ENCODE data around the gene TUBD1. TPM values are rescaled to one million over a fixed set of nuclear protein-coding genes. Genes with fewer than 3 reads are reported as not detected.

TUBD1 gene
- polyA plus RNA-seq, 1 donor (not counting 4 experiments of a cell fraction or from before 2014, with no cell fraction given): 7.6 TPM

DNA sequence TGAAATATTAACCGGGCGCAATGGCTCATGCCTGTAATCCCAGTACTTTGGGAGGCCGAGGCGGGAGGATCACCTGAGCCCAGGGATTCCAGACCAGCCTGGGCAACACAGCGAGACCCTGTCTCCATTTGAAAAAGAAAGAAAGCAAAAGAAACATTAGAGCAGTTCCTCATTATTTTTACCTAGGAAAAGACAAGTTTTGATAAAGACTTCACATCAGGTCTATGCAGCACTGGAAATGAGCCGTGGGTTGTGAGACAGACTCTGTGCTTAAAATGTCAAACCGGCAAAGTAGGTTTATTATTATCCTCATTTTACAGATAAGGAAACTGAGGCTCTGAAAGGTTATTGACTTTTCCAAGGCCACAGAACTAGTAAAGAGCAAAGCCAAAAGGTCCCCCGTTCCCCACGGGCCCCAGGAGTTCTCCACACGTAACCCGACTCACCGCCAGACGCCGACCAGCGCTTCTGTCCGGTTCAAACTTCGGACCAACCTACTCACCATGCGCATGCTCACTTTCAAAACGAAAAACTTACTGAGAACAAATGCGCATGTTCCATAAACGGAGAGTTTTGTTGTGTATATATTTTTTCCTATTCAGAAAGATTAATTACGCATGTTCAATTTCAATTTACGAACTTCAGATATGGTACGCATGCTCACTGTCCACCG, 356 bp downstream of the TUBD1 start:
- H2AFZ ChIP-seq (ENCODE audit: control insufficient read depth, low read length): peak overlapping the region; percentile 96
- peaks cover 51% of the 10 kb centered on the region for H3K79me2 ChIP-seq (ENCODE audit: control insufficient read depth, insufficient read depth, low read length)
- TF ChIP-seq EZH2 (IDR thresholded peaks at IDR 0.05; ENCODE audit: low read length): no peak
- no peaks in the 10 kb centered on the region for H3K27me3 ChIP-seq (ENCODE audit: control insufficient read depth, extremely low read depth, insufficient read depth, low read length)
- H4K20me1 ChIP-seq (ENCODE audit: control insufficient read depth, extremely low read depth, insufficient read depth, low read length): peaks cover 4% of the 10 kb centered on the region
- H3K27ac ChIP-seq (ENCODE audit: control insufficient read depth, insufficient read depth, low read length): peak overlapping the region; percentile 88
- H3K4me3 ChIP-seq (ENCODE audit: control insufficient read depth in 2 of 3, extremely low read depth in 1 of 3, insufficient read depth in 2 of 3, low read depth in 1 of 3, low read length in 3 of 3): peak overlapping the region; percentile 49 to 96 (median 93)
- H3K4me1 ChIP-seq (ENCODE audit: control insufficient read depth, extremely low read depth, insufficient read depth, low read length): peaks cover 15% of the 10 kb centered on the region
- DNase-seq (ENCODE audit: low read depth, low spot score) (no peak), FAIRE-seq (peak; percentile 84)
- no peaks in the 10 kb centered on the region for H3K9me1 ChIP-seq (ENCODE audit: control insufficient read depth, extremely low read depth, insufficient read depth, low read length)
- H3K9me3 ChIP-seq (ENCODE audit: control insufficient read depth, low read depth, low read length): no peaks in the 10 kb centered on the region
- H3K36me3 ChIP-seq (ENCODE audit: control insufficient read depth in 2 of 2, extremely low read depth in 1 of 2, insufficient read depth in 2 of 2, low read length in 2 of 2): peaks cover 1 to 5% of the 10 kb centered on the region in 2 experiments
- dilution Hi-C loops (cut with MboI; ENCODE audit: extremely low pct_ligation_motif_present, low sequenced_read_pairs): no loop called here
- peak overlapping the region; percentile 95 for H3K9ac ChIP-seq (ENCODE audit: control insufficient read depth, extremely low read depth, insufficient read depth, low read length)
- H3K4me2 ChIP-seq (ENCODE audit: control insufficient read depth, extremely low read depth, insufficient read depth, low read depth, low read length): peak overlapping the region; percentile 89

DNA sequence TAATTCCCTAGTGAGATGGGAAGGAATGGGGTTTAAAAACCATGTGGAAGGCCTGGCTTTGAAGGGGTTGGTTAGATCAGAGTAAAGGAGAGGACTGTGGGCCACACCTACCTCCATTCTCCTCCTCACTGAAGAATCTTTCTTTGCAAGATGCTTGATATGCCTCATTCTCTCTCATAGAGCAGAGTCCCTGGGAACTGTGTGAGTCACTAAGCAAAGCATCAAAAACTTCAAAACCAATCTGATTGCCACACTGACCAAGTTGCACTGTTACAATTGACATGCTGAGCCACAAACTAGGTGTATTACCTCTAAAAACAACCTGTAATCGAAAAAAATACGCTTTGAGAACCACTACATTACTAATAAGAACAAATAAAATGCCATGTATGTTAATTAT, 2.0 kb downstream of the TUBD1 start:
- Histone ChIP-seq H3K9me3 (ENCODE audit: control insufficient read depth, low read depth, low read length) (no peaks in the 10 kb centered on the region), H3K4me1 (ENCODE audit: control insufficient read depth, extremely low read depth, insufficient read depth, low read length) (peaks cover 15% of the 10 kb centered on the region), H2AFZ (ENCODE audit: control insufficient read depth, low read length) (no peak overlapping the region), H4K20me1 (ENCODE audit: control insufficient read depth, extremely low read depth, insufficient read depth, low read length) (peaks cover 4% of the 10 kb centered on the region), H3K4me2 (ENCODE audit: control insufficient read depth, extremely low read depth, insufficient read depth, low read depth, low read length) (no peak overlapping the region), H3K4me3 (ENCODE audit: control insufficient read depth in 2 of 3, extremely low read depth in 1 of 3, insufficient read depth in 2 of 3, low read depth in 1 of 3, low read length in 3 of 3) (no peak overlapping the region), H3K36me3 (ENCODE audit: control insufficient read depth in 2 of 2, extremely low read depth in 1 of 2, insufficient read depth in 2 of 2, low read length in 2 of 2) (peaks cover 1 to 5% of the 10 kb centered on the region in 2 experiments), H3K9ac (ENCODE audit: control insufficient read depth, extremely low read depth, insufficient read depth, low read length) (no peak overlapping the region), H3K9me1 (ENCODE audit: control insufficient read depth, extremely low read depth, insufficient read depth, low read length) (no peaks in the 10 kb centered on the region), H3K27me3 (ENCODE audit: control insufficient read depth, extremely low read depth, insufficient read depth, low read length) (no peaks in the 10 kb centered on the region), H3K27ac (ENCODE audit: control insufficient read depth, insufficient read depth, low read length) (no peak overlapping the region), H3K79me2 (ENCODE audit: control insufficient read depth, insufficient read depth, low read length) (peaks cover 34% of the 10 kb centered on the region)
- DNase-seq (ENCODE audit: low read depth, low spot score) (no peak), FAIRE-seq (no peak)
- no peak for TF ChIP-seq EZH2 (IDR thresholded peaks at IDR 0.05; ENCODE audit: low read length)
- TF ChIP-seq, protein P1, sequence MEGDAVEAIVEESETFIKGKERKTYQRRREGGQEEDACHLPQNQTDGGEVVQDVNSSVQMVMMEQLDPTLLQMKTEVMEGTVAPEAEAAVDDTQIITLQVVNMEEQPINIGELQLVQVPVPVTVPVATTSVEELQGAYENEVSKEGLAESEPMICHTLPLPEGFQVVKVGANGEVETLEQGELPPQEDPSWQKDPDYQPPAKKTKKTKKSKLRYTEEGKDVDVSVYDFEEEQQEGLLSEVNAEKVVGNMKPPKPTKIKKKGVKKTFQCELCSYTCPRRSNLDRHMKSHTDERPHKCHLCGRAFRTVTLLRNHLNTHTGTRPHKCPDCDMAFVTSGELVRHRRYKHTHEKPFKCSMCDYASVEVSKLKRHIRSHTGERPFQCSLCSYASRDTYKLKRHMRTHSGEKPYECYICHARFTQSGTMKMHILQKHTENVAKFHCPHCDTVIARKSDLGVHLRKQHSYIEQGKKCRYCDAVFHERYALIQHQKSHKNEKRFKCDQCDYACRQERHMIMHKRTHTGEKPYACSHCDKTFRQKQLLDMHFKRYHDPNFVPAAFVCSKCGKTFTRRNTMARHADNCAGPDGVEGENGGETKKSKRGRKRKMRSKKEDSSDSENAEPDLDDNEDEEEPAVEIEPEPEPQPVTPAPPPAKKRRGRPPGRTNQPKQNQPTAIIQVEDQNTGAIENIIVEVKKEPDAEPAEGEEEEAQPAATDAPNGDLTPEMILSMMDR (optimal IDR thresholded peaks at IDR 0.05 in 1 of 3, IDR thresholded peaks at IDR 0.05 in 1 of 3, conservative IDR thresholded peaks at IDR 0.05 in 1 of 3; ENCODE audit: extremely low read depth in 1 of 3, insufficient read depth in 2 of 3, low read length in 3 of 3): no peak
- dilution Hi-C loops (cut with MboI; ENCODE audit: extremely low pct_ligation_motif_present, low sequenced_read_pairs): no loop called here

All from keratinocyte (primary cell).